NCI-H187 (cell line): ENCODE data around the gene COQ9.
"Not testable (repeated sequence)": the region's sequence is repeated elsewhere in the genome, so short reads cannot be mapped to it uniquely, and the experiment has no call there.

Experiments
- DNase-seq, 2 experiments: peaks; one replicate each; lab custom pipeline; 2025; lab: John Stamatoyannopoulos, UW

The COQ9 gene

DNA sequence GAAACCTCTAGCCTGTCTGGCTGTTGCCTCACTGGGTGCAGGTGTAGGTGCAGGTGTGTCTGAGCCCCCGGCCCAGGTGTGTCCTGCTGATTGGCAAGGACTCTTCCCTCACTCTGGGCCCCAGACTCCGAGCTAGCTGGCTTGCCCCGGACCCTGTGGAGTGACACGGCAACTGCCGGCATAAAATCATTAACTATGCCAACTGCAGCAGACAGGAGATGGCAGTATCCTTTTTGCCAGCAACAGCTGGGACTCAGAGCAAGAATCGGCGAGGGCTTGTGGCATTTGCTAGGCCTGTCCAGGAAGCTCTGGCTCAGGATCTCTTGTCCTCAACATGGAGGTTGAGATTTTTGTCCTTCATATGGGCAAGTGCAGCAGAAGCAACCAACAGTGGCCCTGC lies 20.9 kb upstream of the COQ9 start:
- no peak for DNase-seq

DNA sequence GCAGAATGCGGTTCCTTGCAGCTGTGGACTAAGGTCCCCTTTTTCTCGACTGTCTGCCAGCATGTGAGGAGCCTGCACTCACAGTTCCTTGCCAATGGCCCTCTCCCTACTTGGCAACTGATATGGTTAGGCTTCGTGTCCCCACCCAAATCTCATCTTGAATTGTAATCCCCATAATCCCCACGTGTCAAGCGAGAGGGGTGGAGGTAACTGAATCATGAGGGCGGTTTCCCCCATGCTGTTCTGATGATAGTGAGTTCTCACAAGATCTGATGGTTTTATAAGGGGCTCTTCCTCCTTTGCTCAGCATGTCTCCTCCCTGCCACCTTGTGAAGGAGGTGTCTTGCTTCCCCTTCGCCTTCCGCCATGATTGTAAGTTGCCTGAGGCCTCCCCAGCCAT lies 20.0 kb upstream of the COQ9 start:
- DNase-seq = no peak

GRCh38 chr16:57427824-57428223 lies 19.5 kb upstream of the COQ9 start:
- DNase-seq = no peak

- no peak for DNase-seq
These were observed 16.3 kb upstream of the COQ9 start for GRCh38 chr16:57430955-57431354.

DNA sequence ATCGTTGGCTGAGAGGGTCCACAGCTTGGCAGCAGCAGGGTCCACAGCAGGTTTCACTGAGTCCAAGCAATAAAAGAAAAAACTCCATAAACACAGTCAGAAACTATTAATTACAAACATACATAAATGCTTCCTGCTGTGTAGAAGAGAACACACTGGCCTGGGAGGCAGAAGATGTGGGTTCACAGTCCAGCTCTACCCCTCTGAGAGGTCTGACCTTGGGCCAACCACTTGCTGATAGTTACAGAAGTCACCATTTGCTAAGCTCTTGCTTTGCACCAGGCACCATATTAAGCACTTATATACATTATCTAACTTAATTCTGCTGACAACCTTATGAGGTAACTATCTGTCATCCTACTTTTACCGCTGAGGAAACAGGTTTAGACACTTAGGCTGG lies 14.8 kb upstream of the COQ9 start:
- DNase-seq = no peak

GRCh38 chr16:57432989-57433388 lies 14.3 kb upstream of the COQ9 start:
- DNase-seq = no peak

GRCh38 chr16:57434003-57434402 lies 13.3 kb upstream of the COQ9 start:
- no peak for DNase-seq

- no peak for DNase-seq
These were observed 11.4 kb upstream of the COQ9 start for GRCh38 chr16:57435838-57436237.

- not testable (repeated sequence) for DNase-seq
These were observed 7.3 kb upstream of the COQ9 start for GRCh38 chr16:57439947-57440346.

GRCh38 chr16:57440551-57440950 lies 6.7 kb upstream of the COQ9 start:
- not testable (repeated sequence) for DNase-seq

GRCh38 chr16:57444711-57445110 lies 2.6 kb upstream of the COQ9 start:
- DNase-seq = no peak

GRCh38 chr16:57445510-57445909 lies 1.8 kb upstream of the COQ9 start:
- no peak for DNase-seq

DNA sequence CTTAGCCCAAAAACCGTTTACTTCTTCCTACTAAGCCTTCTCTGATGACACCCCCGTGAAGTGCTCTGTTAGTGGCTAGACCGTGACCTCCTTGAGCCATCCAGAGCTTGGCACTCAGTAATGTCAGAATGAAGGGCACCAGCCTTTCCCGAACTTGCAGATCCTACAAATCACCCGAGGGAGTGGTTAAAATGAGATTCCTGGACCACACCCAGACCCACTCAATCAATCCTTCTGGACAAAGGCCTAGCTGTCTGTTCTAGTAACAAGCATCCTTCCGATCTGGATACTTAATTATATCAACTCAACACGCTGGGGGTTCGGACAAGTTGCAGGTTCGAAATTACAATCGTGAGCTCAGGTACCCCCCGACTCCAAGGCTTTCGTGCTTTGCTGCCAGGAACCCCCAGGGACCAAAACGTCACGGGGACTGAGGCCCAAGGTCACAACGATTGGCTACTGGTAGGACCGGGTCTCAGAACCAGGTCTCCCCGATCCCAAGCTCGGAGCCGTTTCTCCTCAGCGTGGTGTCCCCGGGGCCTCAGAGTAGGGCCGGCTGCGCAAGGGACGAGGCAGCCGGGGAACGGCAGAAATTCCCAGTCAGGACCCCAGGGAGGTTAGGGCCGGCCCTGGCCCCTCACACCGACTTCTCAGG lies 621 bp upstream of the COQ9 start:
- DNase-seq = no peak

- no peak for DNase-seq
These were observed 4.7 kb downstream of the COQ9 start for GRCh38 chr16:57452021-57452420.

- DNase-seq = peak; percentile 29 to 62
These were observed 15.1 kb downstream of the COQ9 start, which contains the start of gene POLR2C for GRCh38 chr16:57462209-57462977. Gene POLR2C, plus strand, starts transcription at chr16:57462679. Its CDS starts 46 bp downstream, at chr16:57462725.

DNA sequence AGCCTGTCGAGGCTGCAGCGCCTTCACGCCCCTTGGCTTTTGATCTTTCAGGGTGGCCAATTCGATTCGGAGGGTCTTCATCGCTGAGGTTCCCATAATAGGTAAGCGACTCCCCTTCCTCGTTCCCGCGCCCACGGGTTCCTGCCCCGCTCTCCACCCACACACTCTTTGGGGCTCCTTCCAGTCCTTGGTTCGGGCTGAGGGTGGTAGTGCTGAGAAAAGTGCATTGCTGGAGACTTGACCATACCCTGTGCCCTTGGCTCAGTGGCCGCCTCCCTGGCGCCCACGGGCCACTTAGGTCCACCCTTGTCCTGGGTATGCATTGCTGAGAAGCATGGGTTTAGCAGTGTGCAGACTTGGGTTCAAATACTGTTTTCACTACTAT lies 15.7 kb downstream of the COQ9 start:
- DNase-seq = no peak

DNA sequence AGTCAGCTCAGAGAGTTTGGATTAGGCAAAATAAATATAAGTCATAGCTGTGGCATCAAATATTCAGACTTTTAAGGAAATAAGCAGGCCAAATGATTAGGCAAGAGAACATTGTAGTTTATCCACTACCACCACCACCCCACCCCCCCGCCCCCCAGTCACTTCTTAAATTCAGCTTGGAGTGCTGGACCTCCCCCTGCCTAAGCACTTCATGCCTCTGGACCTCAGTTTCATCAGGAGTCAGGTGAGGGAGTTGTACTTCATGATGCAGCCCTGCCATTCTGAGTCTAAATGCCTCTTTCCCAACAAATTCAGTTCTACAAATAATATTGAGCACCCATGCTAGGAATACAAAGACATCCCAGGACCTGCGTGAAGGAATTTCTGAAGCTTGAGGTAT lies 17.2 kb downstream of the COQ9 start:
- no peak for DNase-seq

- DNase-seq = no peak
These were observed 21.1 kb downstream of the COQ9 start for GRCh38 chr16:57468346-57468745.

DNA sequence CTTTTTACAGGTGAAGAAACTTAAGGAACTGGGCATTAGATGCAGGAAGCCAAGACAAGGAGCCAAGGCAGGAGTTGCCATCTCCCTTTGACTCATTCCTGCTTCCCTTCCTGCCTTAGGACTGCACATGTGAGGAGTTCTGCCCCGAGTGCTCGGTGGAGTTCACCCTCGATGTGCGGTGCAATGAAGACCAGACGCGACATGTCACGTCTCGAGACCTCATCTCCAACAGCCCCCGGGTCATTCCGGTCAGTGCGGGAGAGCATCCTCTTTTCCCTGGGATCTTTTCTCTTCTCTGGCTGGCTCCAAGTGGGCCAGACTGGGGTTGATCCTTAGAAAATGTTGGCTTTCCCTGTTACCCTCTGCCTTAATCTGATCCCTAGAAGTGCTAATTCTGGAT lies 21.8 kb downstream of the COQ9 start:
- DNase-seq = no peak

- no peak for DNase-seq
These were observed 22.7 kb downstream of the COQ9 start for GRCh38 chr16:57469917-57470470.

GRCh38 chr16:57470711-57471110 lies 23.4 kb downstream of the COQ9 start:
- no peak for DNase-seq

GRCh38 chr16:57471209-57471608 lies 23.9 kb downstream of the COQ9 start:
- no peak for DNase-seq
